H1 (cell line): ENCODE data around the gene OSBPL6.

ENCODE experiments used
- CHD1 ChIP-seq: IDR thresholded peaks from 2 replicates; pipeline ENCODE4 v1.6.1; 2012; ENCODE audit warnings: low read depth, low read length, improper control_type of control experiment
- CREB1 ChIP-seq: IDR thresholded peaks from 2 replicates; pipeline ENCODE4 v1.6.1; 2012; ENCODE audit warnings: inconsistent platforms
- CTCF ChIP-seq, 3 experiments: IDR thresholded peaks; 1 replicate in 2 of 3; 2 replicates in 1 of 3; pipeline versions ENCODE4 v1.5.1 to v1.6.1; 2011; ENCODE audit warnings: low read length in 3 of 3, mild to moderate bottlenecking in 3 of 3, inconsistent platforms in 2 of 3, low read depth in 1 of 3, moderate library complexity in 1 of 3; ENCODE audit not compliant: insufficient read depth in 1 of 3; ENCODE audit errors: control extremely low read depth in 1 of 3
- EZH2 ChIP-seq: fragments of 200-600 bp; sonication (generic); IDR thresholded peaks from 2 replicates; pipeline ENCODE4 v1.7.1; 2012; ENCODE audit warnings: low read depth, mild to moderate bottlenecking, moderate library complexity, low read length, inconsistent platforms; ENCODE audit not compliant: severe bottlenecking
- FOSL1 ChIP-seq: IDR thresholded peaks from 2 replicates; pipeline ENCODE4 v1.6.1; 2011; ENCODE audit warnings: mild to moderate bottlenecking, low read depth, low read length, moderate library complexity; ENCODE audit not compliant: insufficient read depth
- GABPA ChIP-seq: IDR thresholded peaks from 2 replicates; pipeline ENCODE4 v1.6.1; 2011; ENCODE audit warnings: mild to moderate bottlenecking, low read length, moderate library complexity, borderline replicate concordance; ENCODE audit not compliant: insufficient read depth
- KDM5A ChIP-seq: fragments of 200-600 bp; IDR thresholded peaks from 2 replicates; pipeline ENCODE4 v1.7.1; 2012; ENCODE audit warnings: mild to moderate bottlenecking, low read length, inconsistent platforms, mixed read lengths
- NRF1 ChIP-seq: IDR thresholded peaks from 2 replicates; pipeline ENCODE4 v1.6.1; 2011; ENCODE audit warnings: mild to moderate bottlenecking, low read depth, low read length, improper control_type of control experiment
- POLR2A ChIP-seq, 2 experiments: IDR thresholded peaks; 1 replicate in 1 of 2; 2 replicates in 1 of 2; pipeline ENCODE4 v1.6.1; 2011; ENCODE audit warnings: low read depth in 2 of 2, low read length in 2 of 2, mild to moderate bottlenecking in 2 of 2; ENCODE audit errors: control extremely low read depth in 1 of 2
- POLR2AphosphoS5 ChIP-seq: IDR thresholded peaks from 2 replicates; pipeline ENCODE4 v1.6.1; 2011; ENCODE audit warnings: low read depth, low read length
- SAP30 ChIP-seq: fragments of 300-600 bp; sonication (generic); IDR thresholded peaks from 2 replicates; pipeline ENCODE4 v1.7.1; 2012; ENCODE audit warnings: low read length, moderate library complexity, mild to moderate bottlenecking, inconsistent platforms; ENCODE audit not compliant: insufficient read depth, insufficient replicate concordance
- TAF1 ChIP-seq: IDR thresholded peaks from 2 replicates; pipeline ENCODE4 v1.6.1; 2011; ENCODE audit warnings: mild to moderate bottlenecking, low read depth, low read length
- ZNF274 ChIP-seq: IDR thresholded peaks from 2 replicates; pipeline ENCODE4 v1.7.0; 2012; ENCODE audit warnings: low read length, borderline replicate concordance; ENCODE audit errors: extremely low read depth
- TF ChIP-seq, protein P1 (sequence below): IDR thresholded peaks from 2 replicates; pipeline ENCODE4 v1.6.1; 2012; ENCODE audit warnings: inconsistent platforms

- TF ChIP-seq FOSL1 (no peak), ZNF274 (no peak), POLR2A (IDR thresholded peaks at IDR 0.05; ENCODE audit: control extremely low read depth in 1 of 2, low read depth in 2 of 2, low read length in 2 of 2) (no peak), SAP30 (no peak), GABPA (no peak), CTCF (IDR thresholded peaks at IDR 0.05; ENCODE audit: control extremely low read depth in 1 of 3, insufficient read depth in 1 of 3, low read depth in 1 of 3, low read length in 3 of 3) (no peak), NRF1 (no peak), POLR2AphosphoS5 (no peak), CREB1 (no peak), KDM5A (no peak), EZH2 (no peak), TAF1 (no peak), CHD1 (no peak)
- TF ChIP-seq, protein P1, sequence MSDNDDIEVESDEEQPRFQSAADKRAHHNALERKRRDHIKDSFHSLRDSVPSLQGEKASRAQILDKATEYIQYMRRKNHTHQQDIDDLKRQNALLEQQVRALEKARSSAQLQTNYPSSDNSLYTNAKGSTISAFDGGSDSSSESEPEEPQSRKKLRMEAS: no peak
Observed at GRCh38 chr2:178279636-178280035, 85.3 kb downstream of the OSBPL6 start.
